ENCODE results near the gene IFNGR2. TPM values are rescaled to one million over a fixed set of nuclear protein-coding genes. Genes with fewer than 3 reads are reported as not detected.

IFNGR2 gene
- total and polyA plus RNA-seq, 2 donors (not counting 3 experiments of a cell fraction or from before 2014, with no cell fraction given): 44.2 to 46.1 TPM

GRCh38 chr21:33432496-33432895 is 29.3 kb downstream of the IFNGR2 start:
- dilution Hi-C loops (cut with MboI; ENCODE audit: extremely low pct_ligation_motif_present, low sequenced_read_pairs): no loop called here
- Histone ChIP-seq H3K4me2 (ENCODE audit: insufficient read depth, low read length) (no peak overlapping the region), H4K20me1 (replicated peaks; ENCODE audit: control insufficient read depth, extremely low read depth, insufficient read depth, low read length) (no peaks in the 10 kb centered on the region), H3K4me1 (ENCODE audit: control insufficient read depth, extremely low read depth, insufficient read depth, low read length) (peaks cover 24% of the 10 kb centered on the region), H3K9me1 (replicated peaks; ENCODE audit: control insufficient read depth, extremely low read depth, insufficient read depth, low read length) (no peaks in the 10 kb centered on the region), H3K4me3 (replicated peaks in 1 of 3; ENCODE audit: insufficient read depth in 1 of 3, low read depth in 1 of 3, low read length in 3 of 3) (no peak overlapping the region), H3K79me2 (ENCODE audit: control insufficient read depth, insufficient read depth, low read length) (no peaks in the 10 kb centered on the region), H3K27me3 (ENCODE audit: control insufficient read depth in 2 of 2, insufficient read depth in 2 of 2, low read length in 2 of 2) (no peaks in the 10 kb centered on the region), H3K27ac (ENCODE audit: insufficient read depth, low read depth, low read length) (no peak overlapping the region), H2AFZ (ENCODE audit: low read depth, low read length) (no peak overlapping the region), H3K36me3 (ENCODE audit: control insufficient read depth in 2 of 2, extremely low read depth in 1 of 2, insufficient read depth in 2 of 2, low read length in 2 of 2) (peaks cover 13 to 36% of the 10 kb centered on the region in 2 experiments), H3K9me3 (replicated peaks; ENCODE audit: control insufficient read depth, insufficient read depth, low read length) (no peaks in the 10 kb centered on the region), H3K9ac (replicated peaks; ENCODE audit: extremely low read depth, insufficient read depth, low read length) (no peak overlapping the region)
- no peak for DNase-seq (ENCODE audit: low read depth, low spot score)
- BruUV-seq (replicated peaks): no TSS peak
- TF ChIP-seq POLR2AphosphoS5 (IDR thresholded peaks at IDR 0.05; ENCODE audit: insufficient read depth, low read depth, low read length): no peak
- TF ChIP-seq POLR2A (IDR thresholded peaks at IDR 0.05; ENCODE audit: low read depth, low read length): no peak
- no peak for TF ChIP-seq EZH2 (IDR thresholded peaks at IDR 0.05; ENCODE audit: borderline replicate concordance, low read depth, low read length, severe bottlenecking)
- no peak for TF ChIP-seq CTCF (IDR thresholded peaks at IDR 0.05; ENCODE audit: extremely low read depth in 1 of 2, insufficient read depth in 1 of 2, low read depth in 1 of 2, low read length in 2 of 2)
- TF ChIP-seq MAX (IDR thresholded peaks at IDR 0.05; ENCODE audit: insufficient read depth, insufficient read length): no peak
- no peak for TF ChIP-seq JUN (IDR thresholded peaks at IDR 0.05; ENCODE audit: borderline replicate concordance, insufficient read depth, insufficient read length, low read depth)
- TF ChIP-seq MYC (IDR thresholded peaks at IDR 0.05; ENCODE audit: low read depth, low read length): no peak
- no peak for TF ChIP-seq GATA2 (IDR thresholded peaks at IDR 0.05; ENCODE audit: insufficient read depth, insufficient read length, low read depth, low read length)
- no peak for FAIRE-seq
- ChIA-PET POLR2A (no interaction called here), CTCF (interaction anchor here (0.7 kb wide), 1 partner anchor 52 kb away, joined by 4 read pairs; no protein-coding TSS in a partner anchor)
- intact Hi-C loops (cut with micrococcal nuclease): no loop called here

All from endothelial cell of umbilical vein (primary cell).